GM21360 (cell line): ENCODE results near the gene TARP.

Source experiments
- ATAC-seq: cut with Tn5 transposase; IDR thresholded peaks from one replicate; pipeline ENCODE4 v1.9.1; 2021; ENCODE audit warnings: mild to moderate bottlenecking, moderate library complexity; ENCODE audit not compliant: unreplicated experiment

The TARP gene

GRCh38 chr7:38273286-38273995 lies at the start of gene TARP:
Gene TARP (minus strand): TSS chr7:38273636.
- ATAC-seq = no peak

- no peak for ATAC-seq
Observed at GRCh38 chr7:38323156-38323555, 49.7 kb upstream of the TARP start.

GRCh38 chr7:38322461-38322860 lies 49.0 kb upstream of the TARP start:
- ATAC-seq = no peak

- ATAC-seq = no peak
Observed at GRCh38 chr7:38321967-38322366, 48.5 kb upstream of the TARP start.

GRCh38 chr7:38321515-38321944 lies 48.1 kb upstream of the TARP start:
- no peak for ATAC-seq

- no peak for ATAC-seq
Observed at GRCh38 chr7:38321050-38321449, 47.6 kb upstream of the TARP start.

- ATAC-seq = no peak
Observed at GRCh38 chr7:38319873-38320272, 46.4 kb upstream of the TARP start.

GRCh38 chr7:38318803-38319416 lies 45.5 kb upstream of the TARP start:
- ATAC-seq = peak; percentile 80

- ATAC-seq = no peak
Observed at GRCh38 chr7:38318241-38318640, 44.8 kb upstream of the TARP start.

GRCh38 chr7:38317515-38317914 lies 44.1 kb upstream of the TARP start:
- ATAC-seq = no peak

- ATAC-seq = no peak
Observed at GRCh38 chr7:38316733-38317360, 43.4 kb upstream of the TARP start.

- no peak for ATAC-seq
Observed at GRCh38 chr7:38315410-38315809, 42.0 kb upstream of the TARP start.

GRCh38 chr7:38312821-38313220 lies 39.4 kb upstream of the TARP start:
- ATAC-seq = no peak

- ATAC-seq = no peak
Observed at GRCh38 chr7:38311329-38311937, 38.0 kb upstream of the TARP start.

GRCh38 chr7:38310591-38311101 lies 37.2 kb upstream of the TARP start:
- no peak for ATAC-seq

- no peak for ATAC-seq
Observed at GRCh38 chr7:38309555-38309954, 36.1 kb upstream of the TARP start.

GRCh38 chr7:38308140-38308539 lies 34.7 kb upstream of the TARP start:
- ATAC-seq = no peak

GRCh38 chr7:38307640-38308039 lies 34.2 kb upstream of the TARP start:
- ATAC-seq = no peak

GRCh38 chr7:38306914-38307313 lies 33.5 kb upstream of the TARP start:
- ATAC-seq = no peak

GRCh38 chr7:38306171-38306570 lies 32.7 kb upstream of the TARP start:
- ATAC-seq = no peak

GRCh38 chr7:38303866-38304265 lies 30.4 kb upstream of the TARP start:
- ATAC-seq = no peak

- ATAC-seq = no peak
Observed at GRCh38 chr7:38300175-38300574, 26.7 kb upstream of the TARP start.
